ENCODE data around the gene FASN.

The FASN gene

DNA sequence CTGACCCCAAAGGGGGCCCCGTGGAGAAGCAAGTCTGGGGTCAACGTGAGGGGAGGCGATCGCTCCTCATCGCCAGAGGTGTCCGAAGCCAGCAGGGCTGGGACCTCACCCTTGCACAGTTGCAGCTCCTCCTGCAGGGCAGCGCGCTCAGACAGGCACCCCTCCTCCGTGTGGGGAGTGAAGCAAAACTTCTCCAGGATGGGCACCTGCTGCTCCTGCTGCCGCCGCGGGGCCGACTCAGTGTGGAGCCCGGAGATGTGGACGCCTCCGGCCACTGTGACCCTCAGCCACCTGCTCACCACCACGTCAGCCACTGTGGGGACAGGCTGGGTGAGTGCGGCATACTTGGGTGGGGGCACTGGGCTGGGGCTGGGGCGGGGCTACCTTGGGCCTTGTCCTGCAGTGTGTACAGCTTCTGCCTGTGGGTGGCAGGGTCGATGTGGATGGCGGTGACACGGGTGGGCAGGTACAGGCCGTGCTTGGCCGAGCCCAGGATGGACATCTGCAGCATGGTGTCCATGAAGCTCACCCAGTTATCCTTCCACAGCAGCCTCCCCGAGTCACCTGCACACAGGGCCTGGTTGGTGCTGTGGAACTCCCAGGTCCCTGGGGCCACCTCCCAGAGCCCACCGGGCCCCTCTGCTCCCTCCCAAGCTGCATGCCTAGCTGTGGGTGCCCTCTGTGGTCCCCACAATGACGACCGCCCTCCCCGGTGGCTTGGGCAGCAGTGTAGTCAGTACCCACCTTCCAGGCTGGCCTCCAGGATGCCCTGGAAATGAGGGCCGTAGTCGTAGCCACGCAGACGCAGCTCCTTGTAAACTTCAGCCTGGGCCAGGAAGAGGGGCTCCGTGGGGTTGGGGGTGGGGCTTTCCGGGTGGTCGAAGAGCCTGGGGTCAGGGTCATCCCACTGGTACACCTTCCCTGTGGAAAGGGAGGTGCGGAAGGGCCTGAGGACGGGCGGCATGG is 10.8 kb downstream of the FASN start:
- DNase-seq = no peak

DNA sequence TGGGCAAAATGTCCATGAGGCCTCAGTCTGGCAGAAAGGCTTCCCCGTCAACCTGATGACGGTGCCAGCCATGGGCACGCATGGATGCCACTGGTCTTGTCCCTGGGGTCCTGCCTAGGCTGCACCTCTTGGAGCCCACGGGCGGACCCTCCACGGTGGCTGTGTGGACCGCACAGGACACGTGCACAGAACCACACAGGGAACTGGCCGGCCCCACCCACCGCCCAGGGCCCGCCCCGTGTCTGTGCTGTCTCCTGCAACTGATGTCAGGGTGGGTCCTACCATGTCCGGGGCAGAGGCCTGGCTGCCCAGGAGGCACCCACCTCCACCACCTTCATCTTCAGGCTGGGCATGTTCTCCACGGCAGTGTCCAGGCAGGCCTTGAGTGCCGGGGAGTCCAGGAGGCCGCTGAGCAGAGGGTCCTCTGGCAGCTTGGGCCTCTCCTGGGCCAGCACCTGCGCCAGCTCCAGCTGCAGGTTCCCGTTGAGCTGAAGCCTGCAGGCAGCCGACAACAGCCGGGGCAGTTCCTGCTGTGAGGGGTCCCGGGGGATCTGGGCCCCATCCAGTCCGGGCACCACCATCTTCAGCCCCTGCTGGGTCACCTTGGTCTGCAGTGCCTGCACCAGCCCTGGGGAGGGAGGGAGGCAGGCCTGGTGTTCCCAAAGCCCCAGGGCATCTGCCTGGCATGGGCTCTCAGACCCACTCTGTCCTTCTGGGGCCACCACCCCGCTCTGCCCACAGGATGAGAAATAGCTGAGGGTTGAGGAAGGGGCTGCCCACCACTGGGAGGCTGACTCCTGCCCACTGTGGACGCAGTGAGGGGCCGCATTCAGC is 11.9 kb downstream of the FASN start:
- DNase-seq = no peak

DNA sequence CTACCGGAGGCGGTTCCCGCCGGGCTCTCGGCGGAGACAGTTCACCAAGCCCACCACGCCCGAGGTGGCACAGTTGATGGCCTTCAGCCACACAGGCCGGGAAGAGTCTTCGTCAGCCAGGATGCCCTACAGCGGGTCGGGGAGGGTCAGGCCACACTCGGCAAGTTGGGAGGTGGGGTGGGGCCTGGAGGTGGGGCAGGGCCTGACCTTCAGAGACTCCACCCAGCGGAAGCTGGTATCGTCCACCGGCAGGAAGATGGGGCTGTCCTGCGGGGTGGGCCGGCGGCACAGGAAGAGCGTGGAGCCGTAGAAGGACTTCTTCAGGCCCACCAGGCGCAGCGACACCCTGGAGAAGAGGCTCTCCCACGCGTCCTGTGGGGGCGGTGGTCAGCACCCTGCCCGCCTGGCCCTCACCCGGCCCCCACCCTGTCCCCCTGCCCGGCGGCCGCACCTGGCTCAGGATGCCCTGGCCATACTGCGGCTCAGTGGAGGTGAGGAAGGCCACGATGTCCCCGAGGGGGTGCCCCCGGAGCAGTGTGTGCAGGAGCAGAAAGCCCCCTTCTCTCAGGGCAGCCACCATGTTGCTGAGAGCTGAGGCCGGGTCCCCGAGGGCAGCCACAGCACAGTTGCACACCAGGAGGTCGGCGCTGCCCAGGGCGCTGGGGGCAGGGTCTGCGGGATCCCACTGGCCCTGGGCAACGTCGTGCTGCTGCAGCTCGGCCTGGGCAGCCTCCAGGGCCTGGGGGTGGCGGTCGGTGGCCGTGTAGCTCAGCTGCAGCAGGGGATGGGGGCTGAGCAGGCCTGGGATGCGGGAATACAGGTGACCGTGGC is 12.8 kb downstream of the FASN start:
- DNase-seq = no peak

DNA sequence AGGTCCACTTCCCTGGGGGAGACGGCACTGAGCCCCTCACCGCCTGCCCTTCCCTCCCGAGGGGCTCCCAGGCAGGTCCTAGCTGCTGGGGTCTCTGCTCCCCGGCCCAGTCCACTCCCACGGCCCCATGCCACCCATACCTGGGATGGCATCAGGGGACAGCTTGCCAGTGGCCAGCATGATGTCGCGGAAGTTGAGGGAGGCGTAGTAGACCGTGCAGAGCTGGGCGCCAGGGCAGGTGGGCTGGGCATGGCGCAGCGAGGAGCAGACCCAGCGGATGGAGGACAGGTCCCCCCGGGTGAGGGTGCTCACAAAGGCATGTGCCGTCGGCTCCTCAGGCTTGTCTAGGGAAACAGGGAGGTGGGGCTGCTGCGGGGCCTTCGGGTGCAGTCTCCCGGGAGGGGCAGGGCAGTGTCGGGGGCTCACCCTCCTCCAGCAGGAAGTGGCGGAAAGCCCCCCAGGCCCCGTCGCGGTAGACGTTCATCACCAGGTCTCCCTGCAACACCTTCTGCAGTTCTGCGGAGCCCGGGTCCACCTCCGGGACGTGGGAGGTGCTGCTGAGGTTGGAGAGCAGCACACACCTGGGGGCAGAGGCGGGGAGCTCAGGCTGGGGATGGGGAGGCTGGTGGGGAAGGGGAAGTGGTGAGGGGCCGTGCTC is 13.5 kb downstream of the FASN start:
- DNase-seq = no peak

GRCh38 chr17:82083533-82084359 is 14.3 kb downstream of the FASN start:
- no peak for DNase-seq

GRCh38 chr17:82083009-82083408 is 15.0 kb downstream of the FASN start:
- DNase-seq = no peak

GRCh38 chr17:82082456-82082855 is 15.6 kb downstream of the FASN start:
- DNase-seq = no peak

DNA sequence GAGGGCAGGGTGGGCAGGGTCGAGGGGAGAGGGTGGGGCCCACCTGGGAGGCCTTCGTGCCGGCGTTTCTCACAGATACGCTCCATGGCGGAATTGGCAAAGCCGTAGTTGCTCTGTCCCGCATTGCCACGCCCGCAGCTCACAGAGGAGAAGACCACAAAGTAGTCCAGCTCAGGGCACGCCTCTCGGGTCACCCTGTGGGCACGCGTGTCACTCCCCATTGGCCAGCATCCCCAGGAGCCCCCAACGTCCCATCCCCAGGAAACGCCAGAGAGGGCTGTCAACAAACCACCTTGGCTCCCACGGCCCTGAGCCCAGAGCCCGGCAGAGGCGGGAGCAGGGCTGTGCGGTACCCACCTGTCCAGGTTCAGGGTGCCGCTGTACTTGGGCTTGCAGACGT is 16.1 kb downstream of the FASN start:
- no peak for DNase-seq

GRCh38 chr17:82081546-82081945 is 16.5 kb downstream of the FASN start:
- DNase-seq = no peak

DNA sequence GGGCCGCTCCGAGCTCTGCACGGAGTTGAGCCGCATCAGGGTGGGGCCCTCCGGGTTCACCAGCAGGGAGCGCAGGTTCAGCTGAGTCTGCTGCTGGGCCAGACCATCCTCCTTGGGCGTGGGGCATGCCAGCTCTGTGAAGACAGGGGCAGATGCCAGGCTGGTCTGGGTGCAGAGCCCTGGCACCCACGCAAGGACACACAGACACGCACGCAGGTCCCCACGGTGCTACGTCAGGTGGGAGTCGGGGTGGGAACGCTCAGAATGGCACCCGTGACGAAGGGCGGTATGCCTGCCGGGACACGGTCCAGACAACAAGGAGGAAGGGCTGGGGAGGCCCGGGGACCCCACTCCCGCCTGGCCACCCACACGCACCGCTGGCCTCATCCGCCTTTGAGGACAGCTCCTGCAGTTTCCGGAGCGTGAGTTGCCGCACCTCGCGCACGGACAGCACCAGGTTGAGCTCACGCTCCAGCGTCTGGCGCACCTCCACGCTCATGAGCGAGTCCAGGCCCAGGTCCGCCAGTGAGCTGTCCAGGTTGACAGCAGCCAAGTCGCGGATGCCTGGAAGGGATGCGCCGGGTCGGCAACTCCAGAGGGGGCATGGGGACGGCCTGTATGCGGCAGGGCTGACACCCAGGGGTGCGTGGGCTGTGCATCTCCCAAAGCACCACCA is 17.1 kb downstream of the FASN start:
- no peak for DNase-seq

GRCh38 chr17:82080048-82080788 is 17.8 kb downstream of the FASN start:
- no peak for DNase-seq

- DNase-seq = no peak
Measured at GRCh38 chr17:82079001-82079677, 18.9 kb downstream of the FASN start.

DNA sequence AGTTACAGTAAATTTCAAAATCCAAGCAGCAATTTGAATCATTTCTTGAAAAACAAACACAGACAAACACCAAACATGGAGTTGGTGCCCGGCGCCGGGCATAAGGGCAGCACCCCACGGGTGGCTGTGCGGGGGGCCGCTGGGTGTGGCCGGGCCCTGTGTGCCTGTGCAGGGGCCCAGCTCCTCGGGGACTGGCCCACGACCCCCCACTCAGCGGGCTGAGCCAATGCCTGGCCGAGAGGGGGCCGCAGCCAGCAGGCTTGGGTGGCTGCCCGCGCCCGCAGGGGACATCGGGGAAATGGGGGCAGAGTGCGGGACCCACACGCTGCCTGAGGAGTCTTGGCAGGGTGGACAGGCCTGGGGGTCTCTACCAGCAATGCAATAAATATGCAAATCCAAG is 19.6 kb downstream of the FASN start:
- DNase-seq = no peak

GRCh38 chr17:82077617-82078358 is 20.2 kb downstream of the FASN start:
- DNase-seq = no peak

DNA sequence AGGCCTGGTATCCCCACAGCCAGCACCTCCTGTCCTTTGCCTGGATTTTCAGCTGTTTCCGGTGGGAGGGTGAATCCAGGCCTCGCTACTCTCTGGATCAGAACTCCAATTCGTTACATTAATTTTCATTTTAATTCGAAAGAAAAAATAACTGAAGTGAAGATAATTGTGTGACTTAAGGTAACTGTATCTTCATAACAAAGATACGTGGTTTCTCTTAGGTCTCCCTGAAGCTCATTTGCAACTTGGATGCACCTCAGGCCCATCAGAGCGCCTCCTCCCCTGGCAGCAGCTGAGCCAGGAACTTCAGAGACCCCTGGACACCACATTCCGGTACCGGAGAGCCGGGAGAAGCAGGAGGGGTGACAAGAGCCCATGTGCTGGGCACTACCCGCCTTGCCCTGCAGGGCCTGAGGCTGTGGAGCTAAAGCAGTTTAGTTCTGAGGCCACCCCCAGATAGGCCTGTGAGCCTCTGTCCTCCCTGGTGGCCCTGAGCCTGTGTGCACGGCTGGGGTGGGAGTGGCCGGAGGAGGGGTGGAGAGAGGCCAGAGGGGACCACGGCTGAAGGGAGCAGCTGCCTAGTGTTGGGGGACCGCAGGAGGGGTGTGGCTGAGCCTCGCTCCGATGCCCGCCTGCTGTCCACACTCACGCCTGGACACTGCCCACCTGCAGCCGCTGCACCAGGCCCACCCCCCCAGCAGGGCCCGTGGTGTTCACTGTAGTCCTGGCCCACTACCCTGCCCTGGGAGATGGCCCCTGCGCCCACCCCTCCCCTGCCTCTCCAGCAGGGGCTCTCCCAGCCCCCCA is 21.0 kb downstream of the FASN start:
- no peak for DNase-seq

- no peak for DNase-seq
Measured at GRCh38 chr17:82076018-82076784, 21.8 kb downstream of the FASN start.

GRCh38 chr17:82073446-82073845 is 24.6 kb downstream of the FASN start:
- no peak for DNase-seq

Data from activated CD8-positive, alpha-beta memory T cell treated with anti-CD3 and anti-CD28 coated beads, Interleukin-2, amount 50 U/mL, for 4 hours (primary cell).